ENCODE results near the gene EFEMP2. TPM values are rescaled to one million over a fixed set of nuclear protein-coding genes. Genes with fewer than 3 reads are reported as not detected.
A peak's percentile ranks its signal among the peaks of the same experiment; 100 is the strongest.

The EFEMP2 gene
- total RNA-seq, 1 experiment from 2014 or later, result 26.2 TPM

DNA sequence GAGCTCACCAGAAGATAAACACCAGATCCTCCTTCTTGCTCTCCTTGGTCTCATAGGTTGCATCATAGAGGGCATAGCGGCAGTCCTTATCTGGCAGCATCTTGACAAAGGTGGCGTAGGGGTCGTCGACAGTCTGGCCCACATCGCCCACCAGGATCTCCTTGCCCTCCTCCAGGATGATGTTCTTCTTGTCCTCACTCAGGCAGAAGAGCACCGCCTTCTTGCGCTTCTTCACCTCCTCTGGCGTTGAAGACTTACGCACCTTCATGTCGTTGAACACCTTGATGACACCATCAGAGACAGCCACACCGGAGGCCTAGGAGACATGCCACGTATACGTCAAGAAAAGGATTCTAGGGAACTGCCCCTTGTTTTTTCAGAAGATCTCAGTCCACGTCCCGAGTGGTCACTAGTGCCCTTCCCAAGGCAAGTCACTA is 16.7 kb downstream of the EFEMP2 start:
- no peak overlapping the region for H2BK12ac ChIP-seq (ENCODE audit: insufficient read length, low read depth, low read length)
- Mint-ChIP-seq H3K4me3 (peak overlapping the region; percentile 86 to 89), H3K27ac (peak overlapping the region in 2 of 3 experiments; percentile 58 to 72; a peak in 2 of 7 replicates), H3K36me3 (ENCODE audit: insufficient read depth in 1 of 3, low read depth in 3 of 3) (peaks cover 47 to 55% (median 50%) of the 10 kb centered on the region in 3 experiments), H3K27me3 (ENCODE audit: low read depth) (peaks cover 3% of the 10 kb centered on the region; the same call in 1 of the 2 replicates), H3K4me1 (peaks cover 25 to 26% of the 10 kb centered on the region in 2 experiments), H3K9me3 (peaks cover 3 to 11% of the 10 kb centered on the region in 2 experiments; a peak in 2 of 5 replicates)
- no peak overlapping the region for H4K5ac ChIP-seq (ENCODE audit: insufficient read length, low read depth, low read length)
- H3K18ac ChIP-seq (ENCODE audit: insufficient read length, low read depth, low read length), result no peak overlapping the region
- no peak overlapping the region for H2BK120ac ChIP-seq (ENCODE audit: low read depth, low read length, poor library complexity, severe bottlenecking)
- no peak overlapping the region for H3K4ac ChIP-seq (ENCODE audit: low read depth, low read length)
- H3K4me2 ChIP-seq (ENCODE audit: insufficient read depth, insufficient read length, low read length), result peak overlapping the region; percentile 77
- H3K9ac ChIP-seq (ENCODE audit: extremely low read depth, insufficient read length, low read length), result no peak overlapping the region
- no peak overlapping the region for H2BK15ac ChIP-seq (ENCODE audit: low read depth, low read length)
- H3K27me3 ChIP-seq (ENCODE audit: insufficient read depth, low read length), result no peaks in the 10 kb centered on the region
- peaks cover 14% of the 10 kb centered on the region; the same call in 1 of the 2 replicates for H3K79me2 ChIP-seq (ENCODE audit: insufficient read depth, low read length)
- no peak overlapping the region for H3K14ac ChIP-seq (ENCODE audit: insufficient read depth, low read length)
- H3K23ac ChIP-seq (ENCODE audit: insufficient read length, low read depth, low read length), result no peak overlapping the region
- H3K79me1 ChIP-seq (ENCODE audit: insufficient read depth, low read depth, low read length, poor library complexity, severe bottlenecking), result peaks cover 3% of the 10 kb centered on the region
- H3K23me2 ChIP-seq (ENCODE audit: insufficient read length, low read depth, low read length, poor library complexity, severe bottlenecking), result peaks cover 21% of the 10 kb centered on the region
- no peak overlapping the region for H4K91ac ChIP-seq (ENCODE audit: insufficient read length, low read depth, low read length)
- no CpG with 5 or more reads among the region's 15 CpGs for whole genome bisulfite sequencing (ENCODE audit: extremely low coverage, insufficient read length, low lambda C conversion rate)
- H3K9me3 ChIP-seq (ENCODE audit: control insufficient read depth, low read depth, low read length), result no peaks in the 10 kb centered on the region
- TF ChIP-seq, protein P1, sequence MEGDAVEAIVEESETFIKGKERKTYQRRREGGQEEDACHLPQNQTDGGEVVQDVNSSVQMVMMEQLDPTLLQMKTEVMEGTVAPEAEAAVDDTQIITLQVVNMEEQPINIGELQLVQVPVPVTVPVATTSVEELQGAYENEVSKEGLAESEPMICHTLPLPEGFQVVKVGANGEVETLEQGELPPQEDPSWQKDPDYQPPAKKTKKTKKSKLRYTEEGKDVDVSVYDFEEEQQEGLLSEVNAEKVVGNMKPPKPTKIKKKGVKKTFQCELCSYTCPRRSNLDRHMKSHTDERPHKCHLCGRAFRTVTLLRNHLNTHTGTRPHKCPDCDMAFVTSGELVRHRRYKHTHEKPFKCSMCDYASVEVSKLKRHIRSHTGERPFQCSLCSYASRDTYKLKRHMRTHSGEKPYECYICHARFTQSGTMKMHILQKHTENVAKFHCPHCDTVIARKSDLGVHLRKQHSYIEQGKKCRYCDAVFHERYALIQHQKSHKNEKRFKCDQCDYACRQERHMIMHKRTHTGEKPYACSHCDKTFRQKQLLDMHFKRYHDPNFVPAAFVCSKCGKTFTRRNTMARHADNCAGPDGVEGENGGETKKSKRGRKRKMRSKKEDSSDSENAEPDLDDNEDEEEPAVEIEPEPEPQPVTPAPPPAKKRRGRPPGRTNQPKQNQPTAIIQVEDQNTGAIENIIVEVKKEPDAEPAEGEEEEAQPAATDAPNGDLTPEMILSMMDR (conservative IDR thresholded peaks at IDR 0.05), result no peak
- no peaks in the 10 kb centered on the region for H3K4me1 ChIP-seq (ENCODE audit: insufficient read depth, low read length)
- H2AFZ ChIP-seq (ENCODE audit: low read length), result no peak overlapping the region
- H2AK5ac ChIP-seq (ENCODE audit: insufficient read length, low read length), result no peak overlapping the region
- peak; percentile 20 for DNase-seq
- no peak overlapping the region for H3K56ac ChIP-seq (ENCODE audit: insufficient read length, low read depth, low read length)
- H3K27ac ChIP-seq (ENCODE audit: insufficient read length, low read depth, low read length), result no peak overlapping the region
- H2BK20ac ChIP-seq (ENCODE audit: low read depth, low read length, poor library complexity, severe bottlenecking), result no peak overlapping the region
- H4K8ac ChIP-seq (replicated peaks; ENCODE audit: insufficient read length, low read depth, low read length), result no peak overlapping the region
- no peak overlapping the region for H3T11ph ChIP-seq (ENCODE audit: low read length)
- no peak overlapping the region for H2BK5ac ChIP-seq (ENCODE audit: insufficient read length, low read length)
- peaks cover 2% of the 10 kb centered on the region for H4K20me1 ChIP-seq (ENCODE audit: control insufficient read depth, insufficient read depth, insufficient read length)

All from H9 (cell line).